SK-N-SH treated with all-trans-retinoic acid at 6 μM for 48 hours (cell line): Measurements from ENCODE around the gene NCOA5.

Source experiments
- ATAC-seq: fragments of 200-7000 bp; cut with Tn5 transposase; 3 replicates; pipeline ENCODE4 v1.9.1; 2020; ENCODE audit warnings: mild to moderate bottlenecking, moderate library complexity
- BACH2 ChIP-seq: fragments of 250-450 bp; sonication (Bioruptor Pico); IDR thresholded peaks from 2 replicates; pipeline ENCODE4 v1.9.0; 2021; ENCODE audit warnings: mild to moderate bottlenecking, borderline replicate concordance
- CREB5 ChIP-seq: fragments of 250-450 bp; sonication (Bioruptor Pico); IDR thresholded peaks from 2 replicates; pipeline ENCODE4 v1.5.1; 2020; ENCODE audit warnings: low read depth, mild to moderate bottlenecking, moderate library complexity
- CSDC2 ChIP-seq: fragments of 250-450 bp; sonication (Bioruptor Pico); IDR thresholded peaks from 2 replicates; pipeline ENCODE4 v1.5.0; 2020; ENCODE audit warnings: mild to moderate bottlenecking, moderate library complexity
- CSRNP3 ChIP-seq: fragments of 250-450 bp; sonication (Bioruptor Pico); IDR thresholded peaks from 2 replicates; pipeline ENCODE4 v1.5.1; 2021; ENCODE audit warnings: mild to moderate bottlenecking, moderate library complexity
- ESRRG ChIP-seq: fragments of 250-450 bp; sonication (Bioruptor Pico); IDR thresholded peaks from 2 replicates; pipeline ENCODE4 v1.6.1; 2021; ENCODE audit warnings: mild to moderate bottlenecking
- GLIS3 ChIP-seq: fragments of 250-450 bp; sonication (Bioruptor Pico); IDR thresholded peaks from 2 replicates; pipeline ENCODE4 v1.5.0; 2020; ENCODE audit warnings: mild to moderate bottlenecking, moderate library complexity
- ISL1 ChIP-seq: fragments of 250-450 bp; sonication (Bioruptor Pico); IDR thresholded peaks from 2 replicates; pipeline ENCODE4 v2.1.2; 2022; ENCODE audit warnings: mild to moderate bottlenecking, moderate library complexity
- OSR1 ChIP-seq: fragments of 250-450 bp; sonication (Bioruptor Pico); IDR thresholded peaks from 2 replicates; pipeline ENCODE4 v1.8.0; 2022; ENCODE audit warnings: moderate library complexity, mild to moderate bottlenecking, inconsistent platforms
- PATZ1 ChIP-seq: fragments of 250-450 bp; sonication (Bioruptor Pico); IDR thresholded peaks from 2 replicates; pipeline ENCODE4 v1.8.0; 2020; ENCODE audit warnings: mild to moderate bottlenecking, moderate library complexity, borderline replicate concordance
- POU6F1 ChIP-seq: fragments of 250-450 bp; sonication (Bioruptor Pico); IDR thresholded peaks from 2 replicates; pipeline ENCODE4 v1.8.0; 2021; ENCODE audit warnings: low read depth, mild to moderate bottlenecking, moderate library complexity, borderline replicate concordance
- PPARA ChIP-seq: fragments of 250-450 bp; sonication (Bioruptor Pico); IDR thresholded peaks from 2 replicates; pipeline ENCODE4 v1.5.0; 2020; ENCODE audit warnings: mild to moderate bottlenecking, borderline replicate concordance
- TCF4 ChIP-seq: fragments of 250-450 bp; sonication (Bioruptor Pico); IDR thresholded peaks from 2 replicates; pipeline ENCODE4 v1.8.0; 2021; ENCODE audit warnings: mild to moderate bottlenecking, moderate library complexity, borderline replicate concordance
- TSHZ2 ChIP-seq: fragments of 250-450 bp; sonication (Bioruptor Pico); IDR thresholded peaks from 2 replicates; pipeline ENCODE4 v1.5.0; 2020; ENCODE audit warnings: mild to moderate bottlenecking, moderate library complexity
- ZC3H10 ChIP-seq: fragments of 250-450 bp; sonication (Bioruptor Pico); IDR thresholded peaks from 2 replicates; pipeline ENCODE4 v1.5.1; 2021; ENCODE audit warnings: mild to moderate bottlenecking, moderate library complexity
- ZFP3 ChIP-seq: fragments of 250-450 bp; sonication (Bioruptor Pico); IDR thresholded peaks from 2 replicates; pipeline ENCODE4 v1.5.0; 2020; ENCODE audit warnings: mild to moderate bottlenecking, moderate library complexity
- ZFP30 ChIP-seq: fragments of 450-650 bp; formaldehyde crosslinking; IDR thresholded peaks from 2 replicates; pipeline ENCODE4 v1.5.0; 2022; ENCODE audit warnings: mild to moderate bottlenecking, moderate library complexity
- ZNF70 ChIP-seq: fragments of 450-650 bp; formaldehyde crosslinking; IDR thresholded peaks from 2 replicates; pipeline ENCODE4 v1.5.0; 2020; ENCODE audit warnings: mild to moderate bottlenecking, moderate library complexity
- ZNF8 ChIP-seq: fragments of 450-650 bp; formaldehyde crosslinking; IDR thresholded peaks from 2 replicates; pipeline ENCODE4 v1.5.0; 2020; ENCODE audit warnings: mild to moderate bottlenecking, moderate library complexity

NCOA5 gene

GRCh38 chr20:46133886-46134654 is 44.3 kb upstream of the NCOA5 start:
- no peak for TF ChIP-seq TSHZ2 (CRISPR knock-in tag)
- no peak for TF ChIP-seq CSRNP3
- no peak for TF ChIP-seq ESRRG (CRISPR knock-in tag)
- no peak for TF ChIP-seq POU6F1
- TF ChIP-seq BACH2 (CRISPR knock-in tag): no peak
- TF ChIP-seq ZFP30 (CRISPR knock-in tag): no peak
- no peak for TF ChIP-seq GLIS3 (CRISPR knock-in tag)
- TF ChIP-seq ZC3H10 (CRISPR knock-in tag): no peak
- TF ChIP-seq ISL1 (CRISPR knock-in tag): no peak
- no peak for TF ChIP-seq CREB5
- TF ChIP-seq ZFP3 (CRISPR knock-in tag): no peak
- no peak for TF ChIP-seq PPARA (CRISPR knock-in tag)
- TF ChIP-seq PATZ1 (CRISPR knock-in tag): no peak
- TF ChIP-seq CSDC2 (CRISPR knock-in tag): no peak
- ATAC-seq: no peak

- no peak for TF ChIP-seq ZNF70 (CRISPR knock-in tag)
- TF ChIP-seq ZFP30 (CRISPR knock-in tag): no peak
- TF ChIP-seq TSHZ2 (CRISPR knock-in tag): no peak
- TF ChIP-seq BACH2 (CRISPR knock-in tag): no peak
- no peak for TF ChIP-seq OSR1 (CRISPR knock-in tag)
- no peak for TF ChIP-seq ISL1 (CRISPR knock-in tag)
- TF ChIP-seq PPARA (CRISPR knock-in tag): no peak
- no peak for TF ChIP-seq POU6F1
- no peak for TF ChIP-seq ESRRG (CRISPR knock-in tag)
- TF ChIP-seq ZFP3 (CRISPR knock-in tag): no peak
- TF ChIP-seq ZNF8 (CRISPR knock-in tag): no peak
- no peak for TF ChIP-seq TCF4 (CRISPR knock-in tag)
- TF ChIP-seq, all 23 proteins: peak for 0
- peak; percentile 96 for ATAC-seq
Measured at GRCh38 chr20:46132705-46133120, 43.0 kb upstream of the NCOA5 start.
